Measurements from ENCODE around the gene TEX51.

The TEX51 gene

GRCh38 chr2:126914811-126915500 lies 16.3 kb downstream of the TEX51 start:
- no peak for TF ChIP-seq ZFX (IDR thresholded peaks at IDR 0.05; ENCODE audit: borderline replicate concordance)
- no peak for TF ChIP-seq CTCF (IDR thresholded peaks at IDR 0.05)
- no peak overlapping the region for H3K27ac ChIP-seq

- TF ChIP-seq CTCF (IDR thresholded peaks at IDR 0.05), result no peak
- no peak for TF ChIP-seq ZFX (IDR thresholded peaks at IDR 0.05; ENCODE audit: borderline replicate concordance)
- H3K27ac ChIP-seq, result no peak overlapping the region
Measured at GRCh38 chr2:126915903-126916302, 17.2 kb downstream of the TEX51 start.

- TF ChIP-seq CTCF (IDR thresholded peaks at IDR 0.05) (no peak), ZFX (IDR thresholded peaks at IDR 0.05; ENCODE audit: borderline replicate concordance) (no peak)
- no peak overlapping the region for H3K27ac ChIP-seq
Measured at GRCh38 chr2:126916744-126917143, 18.1 kb downstream of the TEX51 start.

- TF ChIP-seq CTCF (IDR thresholded peaks at IDR 0.05) (no peak), ZFX (IDR thresholded peaks at IDR 0.05; ENCODE audit: borderline replicate concordance) (no peak)
Measured at GRCh38 chr2:126921066-126921465, 22.4 kb downstream of the TEX51 start.

GRCh38 chr2:126930970-126931590 lies 32.4 kb downstream of the TEX51 start:
- TF ChIP-seq ZFX (IDR thresholded peaks at IDR 0.05; ENCODE audit: borderline replicate concordance) (no peak), CTCF (IDR thresholded peaks at IDR 0.05) (no peak)

More at GRCh38 chr2:126921066-126921465, 22.4 kb downstream of the TEX51 start:
- H3K27ac ChIP-seq, result no peak overlapping the region

GRCh38 chr2:126932529-126932928 lies 33.8 kb downstream of the TEX51 start:
- H3K27ac ChIP-seq, result no peak overlapping the region
- TF ChIP-seq CTCF (IDR thresholded peaks at IDR 0.05) (no peak), ZFX (IDR thresholded peaks at IDR 0.05; ENCODE audit: borderline replicate concordance) (no peak)

More at GRCh38 chr2:126930970-126931590, 32.4 kb downstream of the TEX51 start:
- no peak overlapping the region for H3K27ac ChIP-seq
